ENCODE measurements around the gene IQGAP1. TPM values are rescaled to one million over a fixed set of nuclear protein-coding genes. Genes with fewer than 3 reads are reported as not detected.

IQGAP1 gene
- total and polyA plus RNA-seq, 9 of the 15 experiments (the other 6 are each of a cell fraction or from before 2014, with no cell fraction given) = 37.6 to 143 (median 77.7) TPM

DNA sequence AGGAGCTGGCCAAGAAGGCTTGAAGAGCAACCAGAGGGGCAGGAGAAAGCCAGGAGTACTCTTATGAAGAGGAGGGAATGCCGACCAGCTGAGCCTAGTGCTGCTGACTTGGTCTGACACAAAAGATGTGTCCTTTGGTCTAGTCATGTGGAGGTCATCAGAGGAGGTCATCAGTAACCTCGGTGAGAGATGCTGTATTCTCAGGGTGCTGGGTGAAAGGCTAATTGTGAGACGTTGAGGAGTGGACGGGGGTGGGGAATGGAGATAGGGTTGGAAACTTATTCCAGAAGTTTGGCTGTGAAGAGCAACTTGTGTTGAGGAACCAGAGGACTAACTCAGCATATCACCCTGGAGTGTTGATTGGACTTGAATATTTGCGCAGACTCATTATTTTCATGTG, 147.2 kb downstream of the IQGAP1 start (continued):
- TF ChIP-seq MGA (IDR thresholded peaks at IDR 0.05) = no peak
- peak; percentile 16; the same call in 1 of the 2 replicates for TF ChIP-seq CBFA2T3 (IDR thresholded peaks at IDR 0.05)
- TF ChIP-seq DIDO1 (tag; IDR thresholded peaks at IDR 0.05; ENCODE audit: low read depth) = no peak
- TF ChIP-seq SREBF2 (CRISPR knock-in tag; IDR thresholded peaks at IDR 0.05) = no peak
- TF ChIP-seq ZNF668 (CRISPR knock-in tag; IDR thresholded peaks at IDR 0.05) = no peak
- no peak for TF ChIP-seq ELF1 (tag; IDR thresholded peaks at IDR 0.05)
- no peak for TF ChIP-seq RFX1 (IDR thresholded peaks at IDR 0.05)
- TF ChIP-seq TCF3 (CRISPR knock-in tag; IDR thresholded peaks at IDR 0.05) = 0 out of 2 replicates have a peak, but pooled peaks have one; percentile 5
- TF ChIP-seq NCOA6 (IDR thresholded peaks at IDR 0.05) = no peak
- no peak for TF ChIP-seq ZNF282 (CRISPR knock-in tag; IDR thresholded peaks at IDR 0.05)
- no peak for TF ChIP-seq ZC3H4 (CRISPR knock-in tag; IDR thresholded peaks at IDR 0.05; ENCODE audit: borderline replicate concordance)
- TF ChIP-seq KDM1A (IDR thresholded peaks at IDR 0.05) = peak; percentile 68 to 76
- no peak for TF ChIP-seq CREBBP (IDR thresholded peaks at IDR 0.05; ENCODE audit: low read depth, low read length)
- no peak for TF ChIP-seq CCNT2 (IDR thresholded peaks at IDR 0.05; ENCODE audit: borderline replicate concordance, extremely low read depth, insufficient read length, low read depth, low read length)
- TF ChIP-seq, protein P1, sequence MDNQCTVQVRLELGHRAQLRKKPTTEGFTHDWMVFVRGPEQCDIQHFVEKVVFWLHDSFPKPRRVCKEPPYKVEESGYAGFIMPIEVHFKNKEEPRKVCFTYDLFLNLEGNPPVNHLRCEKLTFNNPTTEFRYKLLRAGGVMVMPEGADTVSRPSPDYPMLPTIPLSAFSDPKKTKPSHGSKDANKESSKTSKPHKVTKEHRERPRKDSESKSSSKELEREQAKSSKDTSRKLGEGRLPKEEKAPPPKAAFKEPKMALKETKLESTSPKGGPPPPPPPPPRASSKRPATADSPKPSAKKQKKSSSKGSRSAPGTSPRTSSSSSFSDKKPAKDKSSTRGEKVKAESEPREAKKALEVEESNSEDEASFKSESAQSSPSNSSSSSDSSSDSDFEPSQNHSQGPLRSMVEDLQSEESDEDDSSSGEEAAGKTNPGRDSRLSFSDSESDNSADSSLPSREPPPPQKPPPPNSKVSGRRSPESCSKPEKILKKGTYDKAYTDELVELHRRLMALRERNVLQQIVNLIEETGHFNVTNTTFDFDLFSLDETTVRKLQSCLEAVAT (IDR thresholded peaks at IDR 0.05) = 0 out of 4 replicates have a peak, but pooled peaks of 1 of the 2 experiments have one; percentile 21
- peak; percentile 39 for TF ChIP-seq MAFG (tag; conservative IDR thresholded peaks at IDR 0.05)
- TF ChIP-seq SMAD4 (CRISPR knock-in tag; conservative IDR thresholded peaks at IDR 0.05) = no peak
- no peak for TF ChIP-seq BMI1 (IDR thresholded peaks at IDR 0.05; ENCODE audit: low read length)
- TF ChIP-seq HDAC1 (IDR thresholded peaks at IDR 0.05) = 0 out of 4 replicates have a peak, but pooled peaks of 1 of the 2 experiments have one; percentile 48
